SK-N-SH (cell line): Measurements from ENCODE around the gene RAB22A. TPM values are rescaled to one million over a fixed set of nuclear protein-coding genes. Genes with fewer than 3 reads are reported as not detected.
A peak's percentile ranks its signal among the peaks of the same experiment; 100 is the strongest.

ENCODE experiments used
- CTCF ChIA-PET: fragments of 300-600, 350-600 bp; formaldehyde crosslinking; extraction: SDS; loops from one replicate; lab custom pipeline; 2021; lab: Yijun Ruan, JAX
- POLR2A ChIA-PET: fragments of 350-600 bp; sonication (Branson Sonifier 250); formaldehyde crosslinking; extraction: SDS; loops from one replicate; lab custom pipeline; 2020; ENCODE audit warnings: antibody characterized with exemption, inconsistent platforms; lab: Yijun Ruan, JAX
- DNase-seq: peaks from one replicate; pipeline ENCODE4 v3.0.0; 2012
- H2AFZ ChIP-seq: fragments of 200-600 bp; sonication (generic); 2 replicates; pipeline ENCODE4 v1.8.1; 2016; ENCODE audit warnings: antibody characterized with exemption, mild to moderate bottlenecking, low read depth
- H3F3A ChIP-seq: fragments of 200-600 bp; sonication (generic); replicated peaks from 2 replicates; pipeline ENCODE3; 2016; ENCODE audit warnings: antibody characterized with exemption, mild to moderate bottlenecking; ENCODE audit not compliant: insufficient read depth
- H3K27ac ChIP-seq, 2 experiments: fragments of 200-500 bp in 1 of 2; fragments of 200-600 bp in 1 of 2; sonication (Bioruptor generic) in 1 of 2; sonication (generic), shearing (Covaris generic) in 1 of 2; 2 replicates each; pipeline versions ENCODE4 v1.5.1 to v1.6.1; 2014 to 2016; ENCODE audit warnings: low read depth in 2 of 2, inconsistent platforms in 1 of 2, low read length in 1 of 2, mild to moderate bottlenecking in 1 of 2, mixed read lengths in 1 of 2
- H3K27me3 ChIP-seq: fragments of 200-600 bp; sonication (generic), shearing (Covaris generic); 2 replicates; pipeline ENCODE4 v1.6.1; 2016; ENCODE audit warnings: mixed run types; ENCODE audit not compliant: insufficient read depth
- H3K36me3 ChIP-seq, 2 experiments: fragments of 200-500 bp in 1 of 2; fragments of 200-600 bp in 1 of 2; sonication (Bioruptor generic) in 1 of 2; sonication (generic) in 1 of 2; replicated peaks in 1 of 2; 2 replicates each; pipeline versions ENCODE3 to v1.5.1; 2014 to 2016; ENCODE audit warnings: low read length in 1 of 2, mild to moderate bottlenecking in 1 of 2; ENCODE audit not compliant: insufficient read depth in 2 of 2, control insufficient read depth in 1 of 2
- H3K4me1 ChIP-seq, 2 experiments: fragments of 200-500 bp in 1 of 2; fragments of 200-600 bp in 1 of 2; sonication (Bioruptor generic) in 1 of 2; sonication (generic), shearing (Covaris generic) in 1 of 2; 2 replicates each; pipeline versions ENCODE4 v1.5.1 to v1.6.1; 2014 to 2016; ENCODE audit warnings: low read depth in 1 of 2, low read length in 1 of 2, mixed run types in 1 of 2; ENCODE audit not compliant: insufficient read depth in 2 of 2, control insufficient read depth in 1 of 2
- H3K4me2 ChIP-seq: fragments of 200-600 bp; sonication (generic), shearing (Covaris generic); 2 replicates; pipeline ENCODE4 v1.6.1; 2017; ENCODE audit warnings: mixed run types
- H3K4me3 ChIP-seq, 2 experiments: fragments of 200-500 bp in 1 of 2; fragments of 200-600 bp in 1 of 2; sonication (Bioruptor generic) in 1 of 2; sonication (generic), shearing (Covaris generic) in 1 of 2; 2 replicates each; pipeline versions ENCODE4 v1.5.1 to v1.8.1; 2014 to 2016; ENCODE audit warnings: low read depth in 2 of 2, inconsistent platforms in 1 of 2, low read length in 1 of 2, mild to moderate bottlenecking in 1 of 2, mixed read lengths in 1 of 2, moderate library complexity in 1 of 2
- H3K79me2 ChIP-seq: fragments of 200-600 bp; sonication (generic); 2 replicates; pipeline ENCODE4 v1.8.1; 2017; ENCODE audit warnings: mild to moderate bottlenecking; ENCODE audit not compliant: insufficient read depth
- H3K9ac ChIP-seq: fragments of 200-600 bp; sonication (generic); 2 replicates; pipeline ENCODE4 v1.6.1; 2017; ENCODE audit warnings: mixed run types
- H3K9me2 ChIP-seq: fragments of 200-600 bp; sonication (generic); 2 replicates; pipeline ENCODE4 v1.6.1; 2017; ENCODE audit warnings: mixed run types
- H3K9me3 ChIP-seq: fragments of 200-600 bp; sonication (generic); 2 replicates; pipeline ENCODE4 v1.6.1; 2017; ENCODE audit warnings: mixed run types, mild to moderate bottlenecking, moderate library complexity
- H4K20me1 ChIP-seq: fragments of 200-600 bp; sonication (generic); 2 replicates; pipeline ENCODE4 v1.6.1; 2017; ENCODE audit warnings: mild to moderate bottlenecking, mixed run types; ENCODE audit not compliant: insufficient read depth
- FOSL2 ChIP-seq: IDR thresholded peaks from 2 replicates; pipeline ENCODE4 v1.4.0; 2012; ENCODE audit warnings: low read depth, mild to moderate bottlenecking, moderate library complexity, borderline replicate concordance
- PBX3 ChIP-seq: IDR thresholded peaks from 2 replicates; pipeline ENCODE4; 2012
- RFX5 ChIP-seq: IDR thresholded peaks from 2 replicates; pipeline ENCODE4 v1.6.1; 2012; ENCODE audit warnings: mild to moderate bottlenecking, improper control_type of control experiment, low read length
- USF1 ChIP-seq: IDR thresholded peaks from 2 replicates; pipeline ENCODE4 v1.4.0; 2012; ENCODE audit warnings: low read depth, borderline replicate concordance
- ZBTB33 ChIP-seq: IDR thresholded peaks from 2 replicates; pipeline ENCODE4 v1.4.0; 2012; ENCODE audit warnings: low read depth, borderline replicate concordance
- WGBS: methylation state at CpG from one replicate; pipeline ENCODE4 v1.1.6; 2017; ENCODE audit warnings: low lambda C conversion rate; 5-methylcytosine and 5-hydroxymethylcytosine counted together
- polyA plus RNA-seq, 3 experiments: library from polyadenylated mRNA; depleted of rRNA; stranded (reverse); fragments of >200 nt; gene quantifications; 2 replicates each; pipeline ENCODE4 v1.2.3, GENCODE V29; 2012

Gene RAB22A
- polyA plus RNA-seq, 1 of the 3 experiments (the other 2 are of a cell fraction) = 10.7 TPM

GRCh38 chr20:58406422-58407001 is 97.0 kb downstream of the RAB22A start:
- ChIA-PET CTCF (no interaction called here), POLR2A (no interaction called here)
- no peak overlapping the region for H3K4me2 ChIP-seq

GRCh38 chr20:58407201-58407873 is 97.8 kb downstream of the RAB22A start:
- peaks cover 0 to 7% of the 10 kb centered on the region in 2 experiments for H3K36me3 ChIP-seq
- ChIA-PET POLR2A (no interaction called here), CTCF (interaction anchor here (0.8 to 1.3 kb wide), 2 partner anchors 41 to 227 kb away, joined by 3 read pairs; no protein-coding TSS in a partner anchor)
- 50% methylated on average over 4 of the region's 4 CpGs for WGBS
- no peak overlapping the region for H3K9ac ChIP-seq
- peaks cover 0 to 23% of the 10 kb centered on the region in 2 experiments; a peak in 3 of 4 replicates for H3K4me1 ChIP-seq
- H3K4me2 ChIP-seq = no peak overlapping the region
- H3K4me3 ChIP-seq = no peak overlapping the region
- no peak for DNase-seq
- no peaks in the 10 kb centered on the region for H3K27me3 ChIP-seq
- H3K9me2 ChIP-seq = no peaks in the 10 kb centered on the region
- peaks cover 24% of the 10 kb centered on the region for H3F3A ChIP-seq
- TF ChIP-seq ZBTB33 (no peak), RFX5 (no peak), FOSL2 (peak; percentile 15; the same call in 1 of the 2 replicates), USF1 (no peak)
- H2AFZ ChIP-seq = no peak overlapping the region
- peaks cover 79% of the 10 kb centered on the region for H4K20me1 ChIP-seq
- H3K9me3 ChIP-seq = no peaks in the 10 kb centered on the region
- peak overlapping the region; percentile 34 to 56; a peak in 3 of 4 replicates for H3K27ac ChIP-seq
- H3K79me2 ChIP-seq = peaks cover 100% of the 10 kb centered on the region

More at GRCh38 chr20:58406422-58407001, 97.0 kb downstream of the RAB22A start:
- Histone ChIP-seq H3K4me1 (peaks cover 0 to 23% of the 10 kb centered on the region in 2 experiments; a peak in 3 of 4 replicates), H4K20me1 (peaks cover 81% of the 10 kb centered on the region), H3K27ac (peak overlapping the region in 1 of 2 experiments; percentile 56; a peak in 2 of 4 replicates), H3K9me3 (no peaks in the 10 kb centered on the region), H2AFZ (no peak overlapping the region), H3F3A (peaks cover 24% of the 10 kb centered on the region), H3K9me2 (no peaks in the 10 kb centered on the region), H3K27me3 (no peaks in the 10 kb centered on the region), H3K36me3 (peaks cover 0 to 7% of the 10 kb centered on the region in 2 experiments), H3K79me2 (peaks cover 100% of the 10 kb centered on the region), H3K9ac (no peak overlapping the region), H3K4me3 (no peak overlapping the region)
- no peak for TF ChIP-seq PBX3
- peak; percentile 43; the same call in 1 of the 2 replicates for TF ChIP-seq FOSL2
- 81% methylated on average over 4 of the region's 4 CpGs for WGBS
- DNase-seq = no peak
